ENCODE results near the gene KCNQ2. TPM values are rescaled to one million over a fixed set of nuclear protein-coding genes. Genes with fewer than 3 reads are reported as not detected.

Gene KCNQ2
- total RNA-seq, 2 donors from 2014 or later = 0.46 to 35.6 TPM

DNA sequence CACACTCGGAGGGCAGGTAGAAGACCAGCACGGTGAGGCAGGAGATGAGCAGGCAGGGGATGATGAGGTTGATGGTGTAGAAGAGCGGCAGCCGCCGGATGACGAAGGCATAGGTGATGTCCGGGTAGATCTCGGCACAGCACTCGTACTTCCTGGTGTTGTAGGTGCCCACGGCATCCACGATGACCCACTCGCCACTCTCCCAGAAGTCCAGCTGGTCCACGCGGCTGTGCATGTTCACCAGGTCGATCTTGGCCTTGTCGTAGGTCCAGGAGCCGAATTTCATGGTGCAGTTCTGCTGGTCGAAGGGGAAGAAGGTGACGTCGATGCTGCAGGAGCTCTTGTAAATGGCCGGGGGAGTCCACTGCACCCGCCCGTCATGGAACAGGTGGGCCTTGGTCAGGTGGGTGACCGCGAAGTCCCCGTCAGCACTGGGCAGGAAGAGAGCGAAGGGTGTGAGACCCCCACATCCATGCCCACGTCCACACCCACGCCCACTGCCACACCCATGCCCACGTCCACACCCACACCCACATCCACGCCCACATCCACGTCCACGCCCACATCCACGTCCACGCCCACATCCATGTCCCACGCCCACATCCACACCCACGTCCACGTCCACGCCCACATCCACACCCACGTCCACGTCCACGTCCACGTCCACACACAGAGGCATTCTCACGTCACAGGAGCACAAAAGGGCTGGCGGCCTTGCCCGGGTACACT lies 121.7 kb downstream of the KCNQ2 start:
- no peaks in the 10 kb centered on the region for H3K36me3 ChIP-seq
- intact Hi-C loops (cut with DNase I) = no loop called here
- DNase-seq (ENCODE audit: low spot score) = no peak
- 87% methylated on average over 46 of the region's 46 CpGs for WGBS
- TF ChIP-seq, protein P1, sequence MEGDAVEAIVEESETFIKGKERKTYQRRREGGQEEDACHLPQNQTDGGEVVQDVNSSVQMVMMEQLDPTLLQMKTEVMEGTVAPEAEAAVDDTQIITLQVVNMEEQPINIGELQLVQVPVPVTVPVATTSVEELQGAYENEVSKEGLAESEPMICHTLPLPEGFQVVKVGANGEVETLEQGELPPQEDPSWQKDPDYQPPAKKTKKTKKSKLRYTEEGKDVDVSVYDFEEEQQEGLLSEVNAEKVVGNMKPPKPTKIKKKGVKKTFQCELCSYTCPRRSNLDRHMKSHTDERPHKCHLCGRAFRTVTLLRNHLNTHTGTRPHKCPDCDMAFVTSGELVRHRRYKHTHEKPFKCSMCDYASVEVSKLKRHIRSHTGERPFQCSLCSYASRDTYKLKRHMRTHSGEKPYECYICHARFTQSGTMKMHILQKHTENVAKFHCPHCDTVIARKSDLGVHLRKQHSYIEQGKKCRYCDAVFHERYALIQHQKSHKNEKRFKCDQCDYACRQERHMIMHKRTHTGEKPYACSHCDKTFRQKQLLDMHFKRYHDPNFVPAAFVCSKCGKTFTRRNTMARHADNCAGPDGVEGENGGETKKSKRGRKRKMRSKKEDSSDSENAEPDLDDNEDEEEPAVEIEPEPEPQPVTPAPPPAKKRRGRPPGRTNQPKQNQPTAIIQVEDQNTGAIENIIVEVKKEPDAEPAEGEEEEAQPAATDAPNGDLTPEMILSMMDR (IDR thresholded peaks at IDR 0.05) = no peak
- TF ChIP-seq POLR2A (IDR thresholded peaks at IDR 0.05) (no peak), POLR2AphosphoS5 (IDR thresholded peaks at IDR 0.05) (no peak)
- no peaks in the 10 kb centered on the region for H3K27me3 ChIP-seq (replicated peaks; ENCODE audit: insufficient read depth)
- no peaks in the 10 kb centered on the region for H3K9me3 ChIP-seq
- no peak overlapping the region for H3K27ac ChIP-seq
- H3K4me1 ChIP-seq (replicated peaks) = no peaks in the 10 kb centered on the region
- H3K4me3 ChIP-seq = no peak overlapping the region

Other genes with a start within 250 kb of the KCNQ2 start
- gene BIRC7, start 236.8 kb downstream of the KCNQ2 start, total RNA-seq = not detected
- gene NKAIN4, start 218.2 kb downstream of the KCNQ2 start, total RNA-seq = 1 to 10 TPM in 1 of 2 donors, not detected in 1; 1.2 TPM
- 10 to 100 TPM; 43.6 to 85.6 TPM for gene ARFGAP1, start 199.8 kb downstream of the KCNQ2 start, total RNA-seq
- 1 to 10 TPM in 1 of 2 donors, not detected in 1; 7.1 TPM for gene COL20A1, start 179.5 kb downstream of the KCNQ2 start, total RNA-seq
- gene CHRNA4, start 111.3 kb downstream of the KCNQ2 start, total RNA-seq = 1 to 10 TPM in 1 of 2 donors, not detected in 1; 7.2 TPM
- gene EEF1A2, start 26.4 kb upstream of the KCNQ2 start, total RNA-seq = 10 to 100 TPM; 13.4 to 20.9 TPM
- gene PPDPF, start 48.1 kb upstream of the KCNQ2 start, total RNA-seq = 100 to 1,000 TPM; 602 to 609 TPM
- 1 to 10 TPM in 1 of 2 donors, under 1 TPM in 1; 0.77 to 1.1 TPM for gene PTK6, start 64.7 kb upstream of the KCNQ2 start, total RNA-seq
- gene SRMS, start 75.1 kb upstream of the KCNQ2 start, total RNA-seq = 1 to 10 TPM in 1 of 2 donors, under 1 TPM in 1; 0.34 to 1.6 TPM
- gene FNDC11, start 81.5 kb upstream of the KCNQ2 start, total RNA-seq = 10 to 100 TPM in 1 of 2 donors, 1 to 10 TPM in 1; 1.8 to 12.1 TPM
- gene HELZ2, start 101.6 kb upstream of the KCNQ2 start, total RNA-seq = 10 to 100 TPM; 37.1 to 46.1 TPM
- 10 to 100 TPM; 18.4 to 27.9 TPM for gene GMEB2, start 154.4 kb upstream of the KCNQ2 start, total RNA-seq
- 10 to 100 TPM; 21.2 to 24.5 TPM for gene STMN3, start 180.8 kb upstream of the KCNQ2 start, total RNA-seq
- 10 to 100 TPM; 21.8 to 42.6 TPM for gene RTEL1, start 185.7 kb upstream of the KCNQ2 start, total RNA-seq
- 10 to 100 TPM in 1 of 2 donors, 1 to 10 TPM in 1; 6.7 to 12.2 TPM for gene TNFRSF6B, start 224.0 kb upstream of the KCNQ2 start, total RNA-seq
- 10 to 100 TPM; 36.8 to 50.8 TPM for gene ARFRP1, start 235.3 kb upstream of the KCNQ2 start, total RNA-seq
- gene ZGPAT, start 235.4 kb upstream of the KCNQ2 start, total RNA-seq = 10 to 100 TPM; 29.3 to 55.5 TPM

Data from prostate gland (tissue), 2 donors.